Activated T-cell treated with anti-CD3 and anti-CD28 coated beads for 1 hour (primary cell): ENCODE data around the gene SLC16A8.

Source experiments
- DNase-seq: peaks from one replicate; pipeline ENCODE4 v3.0.0-alpha.2; 2020; ENCODE audit warnings: low read depth

The SLC16A8 gene

DNA sequence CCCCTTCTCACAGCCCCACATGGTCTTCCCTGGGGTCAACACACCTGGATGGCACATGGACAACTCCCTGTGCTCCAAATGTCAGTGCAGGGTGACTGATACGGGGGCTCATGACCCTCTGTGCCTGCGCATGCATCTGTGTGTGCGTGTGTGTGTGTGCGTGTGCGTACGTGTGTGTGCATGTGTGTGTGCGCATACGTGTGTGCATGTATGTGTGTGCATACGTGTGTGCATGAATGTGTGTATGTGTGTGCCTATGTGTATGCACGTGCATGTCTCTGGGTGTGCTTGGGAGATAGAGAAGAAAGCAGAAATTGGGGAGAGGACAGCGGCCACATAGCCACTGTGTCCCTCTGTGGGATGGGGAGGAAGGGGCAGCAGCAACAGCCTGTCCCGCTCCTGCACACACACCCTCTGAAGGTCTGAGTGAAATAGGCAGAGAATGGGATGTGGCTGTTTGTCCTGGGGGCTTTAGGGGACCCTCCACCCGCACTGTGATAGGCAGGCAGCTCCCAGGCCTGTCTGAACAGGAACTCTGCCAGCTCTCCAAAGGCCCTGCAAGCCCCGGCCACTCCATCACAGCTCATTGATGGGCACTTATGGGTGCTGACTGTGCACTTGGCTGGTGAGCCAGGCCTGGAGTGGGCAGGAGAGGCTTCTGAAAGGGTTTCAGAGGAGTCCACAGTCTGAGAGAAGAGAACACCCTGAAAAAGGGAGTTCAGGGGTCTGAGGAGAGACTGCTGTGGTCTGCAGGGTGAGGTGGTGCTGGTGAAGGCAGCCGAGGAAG is 55.4 kb downstream of the SLC16A8 start:
- no peak for DNase-seq
